ENCODE results near the gene NFILZ.
A peak's percentile ranks its signal among the peaks of the same experiment; 100 is the strongest.

The NFILZ gene

GRCh38 chr19:8643860-8644653, 13.6 kb downstream of the NFILZ start:
- no peak for DNase-seq

DNA sequence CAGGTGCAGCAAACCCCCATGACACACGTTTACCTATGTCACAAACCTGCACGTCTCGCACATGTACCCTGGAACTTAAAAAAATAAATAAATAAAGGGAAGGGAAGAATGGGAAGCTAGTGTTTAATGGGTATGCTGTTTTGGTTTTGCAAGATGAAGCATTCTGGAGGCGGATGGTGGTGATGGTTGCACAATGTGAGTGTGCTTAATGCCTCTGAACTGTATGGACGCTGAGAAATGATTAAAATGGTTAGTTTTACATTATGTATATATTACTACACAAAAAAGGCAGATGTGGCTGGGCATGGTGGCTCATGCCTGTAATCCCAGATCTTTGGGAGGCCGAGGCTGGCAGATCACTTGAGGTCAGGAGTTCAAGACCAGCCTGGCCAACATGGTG, 17.8 kb downstream of the NFILZ start:
- no peak for DNase-seq

GRCh38 chr19:8654591-8655339, 24.3 kb downstream of the NFILZ start:
- peak; percentile 19 for DNase-seq

- DNase-seq: peak; percentile 1
Measured at GRCh38 chr19:8655340-8655709, 24.9 kb downstream of the NFILZ start.

DNA sequence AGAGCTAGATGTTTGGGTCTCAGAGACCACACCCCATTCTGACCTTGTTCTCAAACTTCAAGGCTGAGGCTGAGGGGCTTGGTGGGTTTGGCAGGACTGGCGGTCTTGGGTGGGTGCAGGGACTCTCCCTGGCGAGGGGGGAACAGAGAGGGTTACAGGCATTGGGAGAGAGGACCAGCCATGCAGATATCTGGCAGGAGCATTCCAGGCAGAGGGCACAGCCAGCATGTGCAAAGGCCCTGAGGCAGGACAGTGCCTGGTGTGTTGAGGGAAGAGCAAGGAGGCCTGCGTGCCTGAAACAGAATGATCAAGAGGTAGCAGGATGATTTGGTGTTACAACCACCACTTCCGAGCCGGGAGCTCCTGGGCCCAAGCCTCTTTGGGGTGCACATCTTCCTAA, 27.4 kb downstream of the NFILZ start:
- DNase-seq: no peak

DNA sequence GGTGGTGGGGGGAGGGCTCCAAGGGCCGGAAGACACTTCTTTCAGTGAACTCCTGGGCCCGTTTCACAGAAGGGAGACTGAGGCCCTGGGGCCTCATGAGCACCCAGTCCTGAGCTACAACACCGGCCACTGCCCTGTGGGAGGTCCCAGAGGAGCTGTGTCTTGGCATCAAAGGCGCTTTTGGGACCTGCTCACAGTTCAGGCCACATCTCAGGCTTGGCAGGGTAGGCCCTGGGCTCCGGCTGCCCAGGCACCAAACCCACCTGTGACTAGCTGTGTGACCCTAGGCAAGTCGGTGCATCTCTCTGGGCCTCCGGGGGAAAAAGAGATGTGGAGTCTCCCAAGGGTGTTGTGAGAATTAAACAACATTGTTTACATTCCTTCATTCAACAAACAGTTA, 29.5 kb downstream of the NFILZ start:
- no peak for DNase-seq

DNA sequence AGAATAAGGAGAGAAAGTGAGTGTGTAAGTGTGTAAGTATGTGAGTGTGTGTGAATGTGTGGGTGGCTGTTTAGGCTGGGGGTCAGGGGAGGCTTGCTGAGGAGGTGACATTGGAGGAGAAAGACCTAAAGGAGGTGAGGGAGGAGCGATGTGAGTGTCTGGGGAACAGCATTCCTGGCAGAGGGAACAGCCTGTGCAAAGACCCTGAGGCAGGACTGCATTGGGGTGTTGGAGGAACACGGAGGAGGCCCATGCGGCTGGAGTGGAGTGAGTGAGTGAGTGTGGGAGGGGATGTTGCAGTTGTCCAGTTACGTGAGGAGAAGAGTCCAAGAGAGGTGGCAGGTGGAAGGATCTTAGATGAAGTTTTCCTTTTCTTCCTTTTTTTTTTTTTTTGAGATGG, 31.8 kb downstream of the NFILZ start:
- no peak for DNase-seq

- no peak for DNase-seq
Measured at GRCh38 chr19:8663920-8664670, 33.7 kb downstream of the NFILZ start.

GRCh38 chr19:8664671-8665057, 34.2 kb downstream of the NFILZ start:
- no peak for DNase-seq

- DNase-seq: no peak
Measured at GRCh38 chr19:8665468-8666213, 35.2 kb downstream of the NFILZ start.

DNA sequence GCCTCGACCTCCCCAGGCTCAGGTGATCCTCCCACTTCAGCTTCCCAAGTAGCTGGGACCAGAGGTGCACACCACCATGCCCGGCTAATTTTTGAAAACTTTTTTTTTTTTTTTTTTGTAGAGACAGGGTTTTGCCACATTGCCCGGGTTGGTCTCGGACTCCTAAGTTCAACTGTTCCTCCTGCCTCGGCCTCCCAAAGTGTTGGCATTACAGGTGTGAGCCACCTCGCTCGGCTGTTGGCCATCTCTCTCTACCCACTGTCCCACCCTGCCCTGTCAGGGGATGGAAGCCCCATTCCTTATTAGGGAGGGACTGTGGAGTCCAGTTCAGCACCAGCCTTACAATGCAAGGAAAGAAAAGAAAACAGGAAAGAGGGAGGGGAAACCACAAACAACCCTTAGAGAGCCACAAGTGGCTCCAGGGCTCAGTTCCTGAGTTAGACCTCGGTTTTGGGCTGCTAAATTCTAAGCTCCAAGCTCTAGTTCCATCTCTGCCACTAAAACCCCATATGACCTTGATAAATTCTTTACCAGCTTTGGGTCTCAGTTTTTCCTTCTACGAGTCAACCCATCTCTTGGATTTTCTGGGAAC, 36.5 kb downstream of the NFILZ start:
- DNase-seq: no peak

GRCh38 chr19:8673276-8673891, 43.0 kb downstream of the NFILZ start:
- no peak for DNase-seq

DNA sequence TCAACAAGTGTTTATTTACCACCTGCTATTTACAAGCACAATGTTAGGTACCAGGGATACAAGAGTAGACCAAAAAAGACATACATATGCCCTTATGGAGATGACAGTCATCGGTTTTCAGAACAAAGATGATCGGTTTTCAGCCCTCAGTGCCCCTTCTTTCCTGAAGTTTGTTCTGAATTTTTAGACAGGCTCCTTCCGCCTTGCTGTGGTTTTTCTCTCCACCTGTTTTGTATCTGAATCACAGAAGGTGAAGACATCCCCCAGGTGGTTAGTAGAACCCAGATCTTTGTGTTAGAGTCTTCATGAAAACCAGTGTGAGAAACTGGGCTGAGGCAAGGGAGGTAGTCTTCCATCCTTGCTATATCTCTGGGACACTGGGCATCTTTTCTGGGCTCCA, 44.6 kb downstream of the NFILZ start:
- DNase-seq: no peak

DNA sequence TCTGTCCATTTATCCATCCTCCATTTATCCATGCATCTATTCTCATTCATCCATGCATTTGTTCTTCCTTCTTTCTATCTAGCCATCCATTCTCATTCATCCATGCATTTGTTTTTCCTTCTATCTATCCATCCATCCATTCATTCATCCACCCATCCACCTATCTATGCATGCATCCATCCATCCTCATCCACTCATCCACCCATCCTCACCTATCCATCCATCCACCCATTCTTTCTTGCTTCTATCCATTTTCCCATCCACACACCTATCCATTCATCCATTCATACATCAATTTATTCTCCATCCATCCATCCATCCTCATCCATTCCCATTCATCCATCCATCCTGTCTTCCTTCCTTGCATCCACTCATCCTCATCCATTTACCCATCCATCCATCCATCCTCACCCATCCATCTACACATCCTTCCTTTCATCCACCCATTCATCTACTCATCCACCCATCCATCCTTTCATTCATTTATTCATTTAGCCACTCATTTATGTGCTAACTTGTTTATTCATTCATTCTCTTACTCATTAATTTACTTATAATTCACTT, 47.9 kb downstream of the NFILZ start:
- DNase-seq: no peak
